GDM1 (cell line): ENCODE measurements around the gene MED13L.
"Not testable (repeated sequence)": the region's sequence is repeated elsewhere in the genome, so short reads cannot be mapped to it uniquely, and the experiment has no call there.

ENCODE experiments used
- DNase-seq: peaks from one replicate; lab custom pipeline; 2025; lab: John Stamatoyannopoulos, UW

The MED13L gene

DNA sequence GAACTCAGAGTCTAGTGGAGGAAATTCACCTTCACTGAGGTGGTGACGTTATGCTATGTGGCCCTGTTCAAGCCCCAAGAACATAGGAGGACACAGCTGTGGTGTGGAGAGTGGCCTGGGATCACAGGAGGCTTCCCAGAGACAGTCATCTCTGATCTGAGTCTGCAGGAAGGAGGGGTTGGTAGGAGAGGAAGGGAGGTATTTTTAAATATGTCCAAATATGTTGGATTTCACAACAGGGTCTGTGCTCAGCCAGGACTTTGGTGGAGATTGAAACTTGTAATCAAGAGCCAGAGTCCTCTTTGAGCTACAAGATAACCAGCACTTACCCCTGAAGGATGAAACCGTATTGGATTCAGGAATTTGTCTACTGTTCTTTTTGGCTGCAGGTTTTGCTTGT is 26.4 kb upstream of the MED13L start:
- no peak for DNase-seq

DNA sequence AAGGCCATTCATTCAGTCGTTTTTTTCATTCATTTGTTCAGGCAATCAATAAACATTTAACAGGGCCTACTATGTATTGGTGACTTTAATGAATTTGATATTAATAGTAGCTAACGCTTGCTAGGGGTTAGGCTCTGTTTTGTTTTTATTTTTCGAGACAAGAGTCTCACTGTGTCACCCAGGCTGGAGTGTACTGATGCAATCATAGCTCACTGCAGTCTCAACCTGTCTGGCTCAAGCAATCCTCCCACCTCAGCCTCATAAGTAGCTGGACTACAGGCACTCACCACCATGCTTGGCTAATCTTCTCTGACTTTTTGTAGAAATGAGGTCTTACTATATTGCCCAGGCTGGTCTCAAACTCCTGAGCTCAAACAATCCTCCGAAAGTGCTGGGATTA is 25.6 kb upstream of the MED13L start:
- no peak for DNase-seq

DNA sequence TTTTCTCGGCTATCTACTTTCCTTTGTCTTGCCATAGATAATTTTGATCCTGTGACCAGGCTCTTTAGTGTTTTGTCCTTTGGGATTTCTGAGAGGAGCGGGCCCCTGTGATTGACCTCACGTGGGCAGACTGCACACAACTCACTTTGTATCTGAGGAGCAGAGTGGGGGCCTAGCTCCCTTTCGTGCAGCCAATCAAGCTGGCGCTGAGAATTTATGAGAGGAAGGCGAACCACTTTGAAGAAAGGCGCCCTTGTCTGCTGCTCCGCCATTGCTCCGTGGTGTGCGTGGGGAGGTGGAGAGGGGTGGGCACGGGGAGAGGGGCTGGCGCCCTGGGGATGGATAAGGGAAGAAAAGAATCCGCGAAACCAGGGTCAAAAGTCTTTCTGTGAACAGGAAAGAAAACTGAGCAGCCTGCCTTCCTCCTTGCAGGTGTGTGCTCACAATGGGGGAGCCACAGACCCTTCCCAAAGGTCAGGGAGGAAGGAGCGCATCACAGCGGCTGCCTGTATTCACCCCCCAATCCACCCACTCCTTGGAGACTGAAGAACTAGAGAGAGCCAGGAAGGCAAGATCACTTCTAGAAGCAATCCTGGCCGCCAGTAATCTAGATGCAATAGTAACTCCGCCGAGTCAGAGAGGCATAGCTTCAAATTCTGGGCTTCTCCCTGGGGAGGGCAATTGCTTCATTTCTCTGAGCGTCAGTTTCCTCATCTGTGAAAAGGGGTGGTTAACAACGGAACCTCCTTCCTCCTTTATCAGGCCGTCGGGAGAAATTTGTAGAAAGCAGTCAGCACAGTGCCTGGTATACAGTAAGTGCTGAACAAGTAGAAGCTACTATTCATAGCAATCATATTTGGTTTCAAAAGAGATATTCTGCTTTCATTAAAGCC is 24.9 kb upstream of the MED13L start:
- DNase-seq = no peak

DNA sequence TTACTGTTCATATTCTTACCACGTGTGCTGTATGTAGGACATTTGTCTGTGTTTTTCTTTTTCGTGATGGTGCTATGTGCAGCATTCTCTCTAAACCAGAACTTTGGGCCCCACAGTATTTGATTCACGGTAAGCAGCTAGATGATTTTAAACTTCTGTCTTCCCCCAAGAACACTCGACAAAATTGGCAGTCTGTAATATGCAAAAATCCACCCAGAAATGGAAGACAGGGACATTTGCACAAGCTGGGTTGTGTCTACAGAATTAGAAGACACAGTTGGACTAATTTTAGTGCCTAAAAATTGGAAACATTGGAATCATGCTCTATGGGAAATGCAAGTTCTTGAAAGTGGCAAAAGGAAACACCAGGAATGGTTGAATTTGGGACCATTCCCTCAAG is 24.1 kb upstream of the MED13L start:
- no peak for DNase-seq

DNA sequence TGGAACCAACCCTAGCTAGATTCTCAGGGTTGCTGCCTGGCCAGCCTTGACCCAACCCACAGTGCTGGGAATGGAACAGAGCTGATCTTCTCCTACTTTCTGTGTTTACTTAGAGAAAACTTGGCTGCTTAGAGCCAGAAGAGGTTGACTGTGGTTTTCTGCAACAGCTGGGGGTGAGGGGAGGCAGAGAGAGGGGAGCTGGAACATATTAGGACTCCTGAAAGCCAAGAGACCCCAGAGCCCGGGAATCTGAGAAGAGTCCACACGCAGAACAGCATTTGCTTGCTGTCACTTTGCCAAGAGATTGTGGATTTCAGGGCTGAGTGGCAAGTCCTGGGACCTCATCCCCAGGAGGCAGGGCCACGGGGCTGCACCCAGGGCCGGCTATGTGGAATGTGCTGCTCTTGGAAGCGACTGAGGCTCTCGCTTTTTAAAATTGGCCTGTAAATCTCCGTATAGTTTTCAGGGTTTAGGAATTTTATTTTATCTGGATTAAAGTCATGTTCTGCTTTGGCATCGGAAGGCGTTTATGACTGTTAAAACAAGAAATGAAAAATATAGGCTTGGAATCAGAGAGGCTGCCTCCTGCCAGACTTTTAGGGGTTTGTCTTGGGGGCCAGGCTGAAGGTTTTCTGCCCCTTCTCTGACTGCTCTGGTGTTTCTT is 22.3 kb upstream of the MED13L start:
- DNase-seq = no peak

DNA sequence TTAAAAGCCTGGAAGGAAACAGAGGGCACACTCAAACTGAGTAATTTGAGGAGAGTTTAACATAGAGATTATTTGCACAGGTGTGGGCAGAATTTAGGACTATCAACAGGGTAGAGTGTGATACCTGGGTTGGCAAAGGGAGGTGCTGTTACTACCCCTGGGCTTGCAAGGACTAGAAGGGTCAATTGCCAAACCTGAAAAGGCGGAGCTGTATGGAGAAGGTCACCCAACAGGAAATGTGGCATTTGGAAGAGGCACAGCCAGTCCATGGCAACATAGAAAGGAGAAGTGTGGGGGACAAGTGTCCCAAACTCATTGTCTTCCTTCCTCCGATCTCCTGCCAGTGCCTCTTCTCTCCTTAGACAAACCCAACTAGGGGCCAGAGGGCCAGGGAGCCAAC is 21.6 kb upstream of the MED13L start:
- DNase-seq = no peak

DNA sequence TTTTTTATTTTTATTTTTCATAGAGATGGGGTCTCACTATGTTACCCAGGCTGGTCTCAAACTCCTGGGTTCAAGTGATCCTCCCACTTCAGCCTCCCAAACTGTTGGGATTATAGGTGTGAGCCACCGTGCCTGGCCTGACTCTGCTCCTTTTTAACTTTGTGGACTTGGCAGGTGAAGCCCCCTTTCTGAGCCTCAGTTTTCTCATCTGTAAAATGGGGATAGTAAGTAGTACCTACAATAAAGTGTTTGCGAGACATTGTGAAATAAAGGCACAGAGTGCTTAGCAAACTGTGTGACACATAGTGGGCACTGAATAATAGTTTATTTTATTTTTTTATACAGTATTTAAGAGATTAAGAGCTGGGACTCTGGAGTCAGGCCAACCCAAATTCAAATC is 21.1 kb upstream of the MED13L start:
- no peak for DNase-seq

DNA sequence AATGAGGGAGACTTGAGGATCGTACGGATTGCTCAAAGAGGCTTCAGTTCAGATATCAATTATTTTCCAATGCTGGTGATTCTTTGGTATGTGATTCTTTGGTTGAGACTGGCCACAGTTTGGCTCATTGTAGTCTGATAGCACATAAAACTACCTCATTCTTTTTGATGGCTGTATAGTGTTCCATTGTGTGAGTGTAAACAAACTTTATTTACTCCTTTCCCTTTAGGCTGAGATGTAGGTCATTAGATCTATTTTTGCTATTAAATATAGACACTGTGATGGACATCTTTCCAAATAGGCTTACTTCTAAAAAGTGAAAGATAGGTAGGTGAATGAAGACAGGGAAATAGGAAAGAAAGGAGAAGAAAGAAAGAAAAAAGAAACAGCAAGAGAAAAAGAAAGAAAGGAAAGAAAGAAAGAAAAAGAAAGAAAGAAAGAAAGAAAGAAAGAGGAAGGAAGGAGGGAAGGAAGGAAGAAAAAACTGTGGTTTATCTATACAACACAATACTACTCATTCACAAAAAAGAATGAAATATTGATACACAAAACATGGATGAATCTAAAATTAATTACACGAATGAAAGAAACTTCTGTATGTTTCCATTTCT is 19.8 kb upstream of the MED13L start:
- no peak for DNase-seq

DNA sequence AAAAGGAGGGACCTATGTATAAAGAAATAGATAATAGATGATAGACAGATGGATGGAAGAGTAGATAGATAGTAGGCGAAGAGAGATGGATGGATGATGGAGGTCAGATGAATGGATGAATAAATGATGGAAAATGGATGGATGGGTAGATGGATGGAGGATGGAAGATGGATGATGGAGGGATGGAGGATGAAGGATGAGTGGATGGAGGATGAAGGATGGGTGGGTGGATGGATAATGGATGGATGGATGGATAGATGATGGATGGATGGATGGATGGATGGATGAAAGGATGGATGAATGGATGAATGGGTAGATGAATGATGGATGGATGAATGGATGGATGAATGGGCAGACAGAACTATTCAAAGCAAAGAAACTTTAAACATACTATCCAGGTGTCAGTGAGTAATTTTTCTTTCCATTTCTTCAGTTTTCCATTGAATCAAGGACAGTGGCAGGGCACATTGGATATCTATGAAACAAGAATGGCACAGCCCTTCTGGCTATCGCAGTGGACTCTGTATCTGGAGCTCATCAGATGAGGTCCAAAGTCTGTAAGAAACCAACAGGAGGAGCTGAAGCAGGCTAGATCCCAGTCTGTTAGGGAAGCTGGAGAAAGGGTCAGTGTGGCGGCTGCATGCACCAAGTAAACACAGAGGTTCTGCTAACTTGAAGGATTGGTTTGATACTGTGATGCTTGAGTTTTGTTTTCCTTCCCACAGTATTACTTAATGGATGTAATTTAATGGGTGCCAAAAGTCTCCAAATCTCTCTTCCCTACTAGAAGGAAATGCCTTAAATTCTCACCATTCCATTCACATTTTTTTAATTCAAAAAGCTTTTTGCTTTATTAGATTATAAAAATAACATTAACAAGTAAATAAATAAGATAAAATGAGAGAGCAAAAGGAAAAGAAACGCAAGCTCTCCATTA is 18.1 kb upstream of the MED13L start:
- no peak for DNase-seq

DNA sequence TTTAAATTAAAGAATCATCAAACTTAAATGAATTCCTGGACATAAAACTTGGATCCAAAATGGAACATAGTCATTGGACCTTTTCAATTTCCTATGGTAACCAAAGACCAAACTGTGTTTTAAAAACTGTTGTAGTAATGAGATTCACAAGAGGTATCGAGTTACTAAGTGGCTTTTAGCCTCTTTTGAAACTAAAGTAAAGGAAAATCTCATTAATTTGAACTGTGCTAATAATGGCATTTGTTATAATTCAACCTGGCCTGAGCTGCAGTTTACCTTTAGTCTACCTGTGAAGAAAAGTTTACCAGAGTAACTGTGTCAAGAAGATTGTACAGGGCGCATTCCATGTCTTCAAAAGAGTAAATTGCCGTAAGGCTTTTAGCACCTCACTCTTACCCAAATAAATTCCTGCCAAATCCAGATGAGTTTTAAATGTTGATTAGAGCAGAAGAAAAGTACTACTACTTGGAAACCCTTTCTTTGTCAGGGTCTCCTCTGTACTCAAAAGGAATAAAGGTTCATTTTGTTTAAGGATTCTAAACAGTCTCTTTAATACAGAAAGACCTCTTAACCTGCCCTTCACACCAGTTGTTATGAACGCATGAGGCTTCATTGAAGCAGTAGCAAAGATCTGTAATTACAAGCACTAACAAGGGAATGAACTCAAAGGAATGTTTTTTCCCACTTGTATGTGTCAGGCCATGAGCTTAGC is 17.1 kb upstream of the MED13L start:
- DNase-seq = no peak

DNA sequence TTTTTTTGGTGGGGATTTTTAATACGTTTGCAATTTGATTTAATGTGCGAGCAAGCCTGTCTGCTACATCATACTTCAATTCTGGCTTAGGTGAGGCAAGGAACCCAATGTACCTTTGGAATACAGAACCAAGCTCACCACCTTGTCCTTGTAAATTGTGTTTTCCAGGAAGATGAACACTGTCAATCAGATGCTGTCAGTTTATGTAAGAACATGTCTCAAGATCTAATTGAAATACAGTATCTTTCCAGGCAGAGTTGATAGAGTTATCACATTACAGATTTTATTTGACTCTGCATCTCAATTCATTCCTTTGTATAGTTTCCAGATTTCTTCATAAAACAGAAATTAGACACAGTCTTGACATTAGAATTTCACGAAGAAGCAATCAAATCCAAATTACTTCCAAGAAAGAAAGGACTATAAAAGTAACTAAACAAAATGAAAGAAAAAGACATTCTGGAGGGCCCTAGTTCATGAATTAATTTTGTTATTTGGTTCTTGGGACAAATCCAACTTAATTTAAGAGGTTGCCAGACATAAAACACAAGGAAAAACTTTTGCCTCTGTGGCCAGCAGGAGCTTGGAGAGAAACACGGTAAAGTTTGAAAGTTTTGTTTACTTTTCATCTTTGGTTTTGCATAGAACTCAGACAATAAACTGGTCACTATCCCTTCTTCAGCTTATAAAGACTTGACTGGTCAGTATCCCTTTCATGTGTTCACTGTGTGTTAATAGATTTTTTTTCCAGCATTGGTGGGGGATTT is 16.4 kb upstream of the MED13L start:
- DNase-seq = no peak

DNA sequence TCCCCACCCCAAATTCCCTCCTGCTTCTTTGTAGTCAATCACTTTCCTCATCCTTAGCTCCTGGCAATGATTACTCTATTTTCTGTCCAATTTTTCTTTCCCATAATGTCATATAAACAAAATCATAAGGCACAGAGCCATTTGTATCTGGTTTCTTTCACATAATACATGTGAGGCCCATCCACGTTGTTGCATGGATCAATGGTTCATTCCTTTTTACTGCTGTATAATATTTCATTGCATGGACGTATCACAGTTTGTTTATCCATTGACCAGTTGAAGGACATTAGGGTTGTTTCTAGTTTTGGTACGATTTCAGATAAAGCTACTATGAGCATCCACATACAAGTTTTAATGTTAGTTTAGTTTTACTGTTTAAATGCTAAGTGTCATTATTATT is 13.7 kb upstream of the MED13L start:
- DNase-seq = no peak

DNA sequence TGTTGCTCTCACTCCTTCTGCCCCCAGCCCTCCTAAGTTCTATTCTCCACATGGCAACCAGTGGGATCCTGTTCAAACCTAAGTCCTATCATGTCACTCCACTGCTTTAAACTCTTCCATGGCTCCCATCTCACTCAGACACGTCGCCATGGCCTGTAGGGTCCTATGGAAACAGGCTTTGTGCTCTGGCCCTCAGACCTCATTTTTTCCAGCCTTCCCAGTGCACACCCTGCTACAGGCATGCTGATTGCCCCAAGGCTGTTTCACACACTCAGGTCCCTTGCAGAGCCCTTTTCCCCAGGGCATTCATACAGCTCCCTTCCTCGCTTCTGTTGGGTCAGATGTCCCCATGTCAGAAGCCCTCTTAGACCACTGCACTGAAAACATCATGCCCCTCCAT is 11.2 kb upstream of the MED13L start:
- no peak for DNase-seq

DNA sequence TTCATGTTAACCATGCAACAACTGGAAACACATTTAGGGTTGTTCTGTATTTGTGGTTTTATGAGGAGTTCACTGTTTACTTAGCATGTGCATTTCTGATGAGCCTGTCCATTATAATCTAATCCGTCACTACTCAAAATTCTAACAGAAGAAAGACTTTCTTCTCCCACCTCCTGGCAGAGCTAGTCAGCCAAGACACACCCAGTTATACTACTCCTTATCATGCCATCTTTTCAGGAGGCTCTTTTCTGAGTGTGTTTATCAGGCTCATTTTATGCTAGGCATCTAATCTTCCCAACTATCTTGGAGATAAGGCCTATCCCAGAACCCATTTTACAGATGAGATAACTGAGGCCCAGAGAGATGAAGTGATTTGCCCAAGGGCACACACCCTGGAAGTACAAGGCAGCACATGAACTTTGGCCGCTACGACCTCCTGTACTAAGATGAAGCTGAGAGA is 10.4 kb upstream of the MED13L start:
- no peak for DNase-seq

DNA sequence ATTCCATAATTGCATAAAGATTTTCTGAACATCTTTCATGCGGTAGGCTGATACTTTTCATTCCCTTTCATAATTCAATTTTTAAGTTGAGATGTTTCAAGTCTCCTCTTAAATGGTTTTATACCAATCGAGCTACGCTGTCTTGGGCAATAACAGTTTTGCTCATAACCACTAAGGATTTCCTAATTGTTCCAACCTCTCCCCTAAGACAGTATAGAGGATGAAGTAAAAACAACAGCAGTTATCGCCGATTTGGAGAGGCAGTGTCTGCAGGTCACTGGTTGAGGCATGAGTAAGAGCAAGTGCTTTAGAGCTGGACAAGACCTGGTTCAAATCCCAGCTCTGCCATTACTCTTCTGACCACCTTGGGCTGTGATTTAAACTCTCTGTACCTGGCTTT is 6.9 kb upstream of the MED13L start:
- no peak for DNase-seq

DNA sequence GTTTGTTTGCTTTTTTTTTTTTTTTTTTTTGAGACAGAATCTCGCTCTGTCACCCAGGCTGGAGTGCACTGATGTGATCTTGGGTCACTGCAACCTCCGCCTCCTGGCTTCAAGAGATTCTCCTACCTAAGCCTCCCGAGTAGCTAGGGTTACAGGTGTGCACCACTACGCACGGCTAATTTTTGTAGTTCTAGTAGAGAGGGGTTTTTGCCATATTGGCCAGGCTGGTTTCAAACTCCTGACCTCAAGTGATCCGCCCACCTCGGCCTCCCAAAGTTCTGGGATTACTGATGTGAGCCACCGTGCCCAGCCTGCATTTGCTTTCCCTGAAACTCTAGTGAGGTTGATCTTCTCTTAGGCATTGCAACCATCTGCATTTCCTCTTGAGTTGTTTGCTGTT is 6.4 kb upstream of the MED13L start:
- DNase-seq = not testable (repeated sequence)

DNA sequence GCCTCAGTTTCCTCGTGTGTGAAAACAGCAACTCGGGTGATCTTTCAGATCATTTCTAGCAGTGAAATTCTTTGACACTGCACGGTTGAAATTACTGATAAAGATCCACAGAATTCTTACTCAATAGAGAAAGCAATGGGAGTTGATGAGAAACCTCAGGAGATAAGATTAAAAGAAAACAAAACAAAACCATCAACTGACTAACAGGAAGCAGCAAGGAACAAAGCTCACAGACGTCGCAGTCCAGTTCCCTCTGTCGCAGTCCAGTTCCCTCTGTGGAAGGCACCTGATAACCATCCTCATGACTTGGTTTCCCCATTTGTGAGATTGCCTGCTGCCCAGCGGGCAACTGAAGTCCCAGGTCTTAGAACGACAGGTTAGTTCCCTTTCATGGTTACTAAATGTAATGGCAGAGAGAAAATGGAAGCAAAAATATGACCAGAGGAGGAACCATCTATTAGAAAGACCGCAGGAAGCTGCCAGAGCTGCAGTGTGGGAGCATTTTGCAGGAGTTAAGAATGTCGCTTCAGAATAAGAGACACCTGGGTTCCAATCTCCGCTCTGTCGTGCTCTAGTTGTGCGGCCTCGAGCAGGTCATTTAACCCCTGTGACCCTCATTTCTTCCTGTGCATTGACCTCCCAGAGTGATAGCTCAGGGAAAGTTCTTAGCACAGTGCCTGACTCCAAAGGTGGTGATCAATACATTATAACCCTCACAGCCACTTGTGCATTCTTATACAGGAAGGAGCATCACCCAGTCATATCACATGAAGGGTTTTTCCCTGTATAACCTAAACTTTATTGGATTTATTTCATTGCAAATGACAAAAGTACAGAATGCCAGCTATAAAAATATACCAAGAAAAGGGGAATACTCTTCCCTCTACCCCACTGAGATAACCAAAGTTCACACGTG is 5.1 kb upstream of the MED13L start:
- no peak for DNase-seq

DNA sequence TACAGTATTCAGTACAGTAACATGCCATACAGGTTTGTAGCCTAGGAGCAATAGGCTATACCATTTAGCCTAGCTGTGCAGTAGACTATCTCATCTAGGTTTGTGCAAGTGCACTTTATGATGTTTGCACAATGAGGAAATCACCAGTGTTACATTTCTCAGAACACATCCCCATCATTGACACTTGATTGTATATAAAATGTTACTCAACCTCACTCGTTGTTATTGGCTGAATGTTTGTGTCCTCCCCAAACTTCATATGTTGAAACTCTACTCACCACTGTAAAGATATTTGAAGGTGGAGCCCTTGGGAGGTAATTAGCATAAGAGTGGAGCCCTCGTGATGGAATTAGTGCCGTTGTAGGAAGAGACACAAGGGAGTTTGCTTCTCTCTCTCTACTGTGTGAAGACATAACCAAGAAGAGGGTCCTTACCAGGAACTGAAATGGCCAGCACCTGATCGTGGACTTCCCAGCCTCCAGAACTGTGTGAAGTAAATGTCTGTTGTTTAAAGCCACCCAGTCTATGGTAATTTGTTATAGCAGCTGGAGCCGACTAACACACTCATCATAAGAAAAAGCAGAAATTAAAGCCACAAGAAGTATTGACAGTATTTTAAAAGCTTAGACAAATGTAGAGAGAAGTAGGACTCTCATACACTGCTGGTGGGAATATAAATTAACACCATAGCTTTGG is 3.2 kb upstream of the MED13L start:
- DNase-seq = no peak

DNA sequence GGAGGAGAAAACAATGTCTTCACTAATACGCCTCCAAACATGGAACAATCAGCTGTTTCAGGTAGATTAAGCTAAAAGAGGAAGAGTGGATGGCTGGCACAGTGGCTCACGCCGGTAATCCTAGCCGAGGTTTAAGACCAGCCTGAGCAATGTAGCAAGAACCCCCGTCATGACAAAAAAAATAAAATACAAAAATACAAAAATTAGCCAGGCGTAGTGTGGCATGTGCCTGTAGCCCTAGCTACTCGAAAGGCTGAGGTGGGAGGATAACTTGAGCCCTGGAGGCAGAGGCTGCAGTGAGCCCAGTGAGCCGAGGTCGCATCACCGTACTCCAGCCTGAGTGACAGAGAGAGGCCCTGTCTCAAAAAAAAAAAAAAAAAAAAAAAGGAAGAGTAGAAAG is 1.2 kb upstream of the MED13L start:
- no peak for DNase-seq
